Measurements from ENCODE around the gene TARBP2.

DNA sequence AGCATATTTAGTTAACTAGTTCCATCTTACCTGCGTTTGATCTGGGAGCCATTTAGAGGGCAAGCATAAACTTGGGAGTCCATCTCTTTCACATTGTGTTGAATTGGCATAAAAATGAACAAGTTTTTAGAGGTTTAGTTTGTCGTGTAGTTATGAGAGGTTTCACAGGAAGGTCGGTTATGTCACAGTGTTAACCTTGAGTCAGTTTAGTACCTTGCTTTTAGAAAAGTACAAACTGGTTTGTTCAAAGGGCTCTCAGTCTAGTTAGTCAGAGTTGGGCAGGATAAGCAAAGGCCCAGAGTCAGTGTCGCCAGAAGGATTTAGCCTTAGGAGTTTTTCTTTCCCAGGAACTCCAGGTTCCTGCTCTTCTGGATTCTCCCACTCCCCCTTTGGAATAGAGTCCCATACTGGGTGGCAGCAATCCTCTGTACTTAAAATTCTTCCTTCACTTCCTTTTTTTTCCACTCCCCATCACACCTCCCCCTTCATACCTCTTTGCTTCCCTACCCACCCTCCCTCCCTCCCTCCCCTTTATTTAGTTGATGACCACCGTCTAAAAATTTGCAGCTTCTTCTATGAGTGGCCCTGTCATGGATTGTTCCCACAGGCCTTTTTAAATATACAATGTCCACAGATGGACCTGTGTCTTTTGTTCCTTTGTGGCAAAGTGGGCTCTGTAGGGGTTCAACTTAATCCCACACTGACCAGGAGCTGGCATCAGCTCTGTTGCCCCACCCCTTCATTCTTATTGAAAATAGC, 37.1 kb upstream of the TARBP2 start:
- TF ChIP-seq JUN (IDR thresholded peaks at IDR 0.05), result no peak
- no peak for TF ChIP-seq POLR2A (IDR thresholded peaks at IDR 0.05; ENCODE audit: low read length)
- no peak for TF ChIP-seq MAZ (IDR thresholded peaks at IDR 0.05; ENCODE audit: borderline replicate concordance, low read depth, low read length)
- no peak for TF ChIP-seq RAD21 (conservative IDR thresholded peaks at IDR 0.05 in 1 of 2, IDR thresholded peaks at IDR 0.05 in 1 of 2)
- TF ChIP-seq, protein P1, sequence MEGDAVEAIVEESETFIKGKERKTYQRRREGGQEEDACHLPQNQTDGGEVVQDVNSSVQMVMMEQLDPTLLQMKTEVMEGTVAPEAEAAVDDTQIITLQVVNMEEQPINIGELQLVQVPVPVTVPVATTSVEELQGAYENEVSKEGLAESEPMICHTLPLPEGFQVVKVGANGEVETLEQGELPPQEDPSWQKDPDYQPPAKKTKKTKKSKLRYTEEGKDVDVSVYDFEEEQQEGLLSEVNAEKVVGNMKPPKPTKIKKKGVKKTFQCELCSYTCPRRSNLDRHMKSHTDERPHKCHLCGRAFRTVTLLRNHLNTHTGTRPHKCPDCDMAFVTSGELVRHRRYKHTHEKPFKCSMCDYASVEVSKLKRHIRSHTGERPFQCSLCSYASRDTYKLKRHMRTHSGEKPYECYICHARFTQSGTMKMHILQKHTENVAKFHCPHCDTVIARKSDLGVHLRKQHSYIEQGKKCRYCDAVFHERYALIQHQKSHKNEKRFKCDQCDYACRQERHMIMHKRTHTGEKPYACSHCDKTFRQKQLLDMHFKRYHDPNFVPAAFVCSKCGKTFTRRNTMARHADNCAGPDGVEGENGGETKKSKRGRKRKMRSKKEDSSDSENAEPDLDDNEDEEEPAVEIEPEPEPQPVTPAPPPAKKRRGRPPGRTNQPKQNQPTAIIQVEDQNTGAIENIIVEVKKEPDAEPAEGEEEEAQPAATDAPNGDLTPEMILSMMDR (IDR thresholded peaks at IDR 0.05), result no peak
- TF ChIP-seq KDM5A (IDR thresholded peaks at IDR 0.05), result no peak
- no peak for TF ChIP-seq CBX8 (IDR thresholded peaks at IDR 0.05)
- TF ChIP-seq USF2 (IDR thresholded peaks at IDR 0.05), result no peak
- TF ChIP-seq BHLHE40 (IDR thresholded peaks at IDR 0.05; ENCODE audit: low read depth, low read length), result no peak
- TF ChIP-seq CEBPB (IDR thresholded peaks at IDR 0.05), result no peak
- TF ChIP-seq, protein P2, sequence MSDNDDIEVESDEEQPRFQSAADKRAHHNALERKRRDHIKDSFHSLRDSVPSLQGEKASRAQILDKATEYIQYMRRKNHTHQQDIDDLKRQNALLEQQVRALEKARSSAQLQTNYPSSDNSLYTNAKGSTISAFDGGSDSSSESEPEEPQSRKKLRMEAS (IDR thresholded peaks at IDR 0.05), result no peak
- TF ChIP-seq JUNB (IDR thresholded peaks at IDR 0.05), result no peak

Measured in A549 (cell line).